Activated T-helper 1 cell treated with anti-CD3 and anti-CD28 coated beads, Interleukin-2, amount 50 U/mL, for 16 hours (primary cell): ENCODE data around the gene ESCO1.
"Not testable (repeated sequence)": the region's sequence is repeated elsewhere in the genome, so short reads cannot be mapped to it uniquely, and the experiment has no call there.

Experiments used
- DNase-seq, 2 donors: peaks; one replicate each; pipeline ENCODE4 v3.0.0-alpha.2; 2020; ENCODE audit warnings: low read depth in 1 of 2, low spot score in 1 of 2

ESCO1 gene

DNA sequence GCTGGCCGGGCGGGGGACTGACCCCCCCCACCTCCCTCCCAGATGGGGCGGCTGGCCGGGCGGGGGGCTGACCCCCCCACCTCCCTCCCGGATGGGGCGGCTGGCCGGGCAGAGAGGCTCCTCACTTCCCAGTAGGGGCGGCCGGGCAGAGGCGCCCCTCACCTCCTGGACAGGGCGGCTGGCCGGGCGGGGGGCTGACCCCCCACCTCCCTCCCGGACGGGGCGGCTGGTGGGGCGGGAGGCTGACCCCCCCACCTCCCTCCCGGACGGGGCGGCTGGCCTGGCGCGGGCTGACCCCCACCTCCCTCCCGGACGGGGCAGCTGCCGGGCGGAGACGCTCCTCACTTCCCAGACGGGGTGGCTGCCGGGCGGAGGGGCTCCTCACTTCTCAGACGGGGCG lies 8.1 kb downstream of the ESCO1 start:
- not testable (repeated sequence) for DNase-seq

GRCh38 chr18:21584391-21584790 lies 16.1 kb downstream of the ESCO1 start:
- no peak for DNase-seq

- no peak for DNase-seq
Measured at GRCh38 chr18:21575656-21576055, 24.8 kb downstream of the ESCO1 start.

GRCh38 chr18:21571772-21572171 lies 28.7 kb downstream of the ESCO1 start:
- DNase-seq, result no peak

DNA sequence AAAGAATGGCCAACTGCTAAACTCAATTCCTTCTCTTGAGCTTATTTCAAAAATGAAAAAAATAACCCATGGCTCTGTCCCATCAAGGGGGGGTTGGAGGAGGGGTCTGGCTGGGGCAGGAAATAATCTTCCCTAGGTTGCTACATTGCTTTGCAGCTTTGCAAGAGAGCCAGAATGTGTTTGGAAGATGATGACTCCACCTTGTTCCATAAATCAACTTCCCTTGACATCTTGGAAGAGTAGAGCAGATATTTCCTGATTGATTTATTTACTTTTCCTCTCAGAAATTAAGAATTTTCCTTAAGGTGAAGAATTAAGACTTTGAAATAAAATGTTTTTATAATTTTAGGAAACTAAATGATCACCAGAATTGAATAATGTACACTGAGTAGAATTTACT lies 41.3 kb downstream of the ESCO1 start:
- DNase-seq, result no peak

DNA sequence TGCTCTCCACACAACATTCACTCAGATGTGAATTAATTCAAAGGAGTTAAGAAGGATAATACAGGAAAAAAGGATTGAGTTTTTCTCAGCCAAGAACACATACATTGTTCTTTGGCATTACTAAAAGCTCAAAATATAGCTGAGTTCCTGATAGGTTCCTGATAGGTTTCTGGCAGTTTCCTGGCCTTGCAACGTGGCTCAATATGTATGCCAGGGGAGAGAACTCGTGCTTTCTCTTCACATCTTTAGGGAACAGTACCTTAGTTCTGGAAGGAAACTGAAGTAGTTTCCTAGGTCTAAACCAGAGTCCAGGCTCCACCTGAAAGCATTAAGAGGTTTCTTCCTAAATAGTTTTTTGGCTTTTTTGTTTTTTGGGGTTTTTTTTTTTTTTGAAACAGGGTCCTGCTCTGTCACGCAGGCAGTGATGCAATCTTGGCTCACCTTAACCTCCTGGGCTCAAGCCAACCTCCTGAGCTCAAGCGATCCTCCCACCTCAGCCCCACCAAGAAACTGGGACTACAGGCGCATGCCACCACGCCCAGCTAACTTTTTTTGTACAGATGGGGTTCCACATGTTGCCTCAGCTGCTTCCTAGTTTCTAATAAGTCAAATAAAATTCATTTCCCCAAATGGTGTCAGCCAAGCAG lies 42.8 kb downstream of the ESCO1 start:
- no peak for DNase-seq

DNA sequence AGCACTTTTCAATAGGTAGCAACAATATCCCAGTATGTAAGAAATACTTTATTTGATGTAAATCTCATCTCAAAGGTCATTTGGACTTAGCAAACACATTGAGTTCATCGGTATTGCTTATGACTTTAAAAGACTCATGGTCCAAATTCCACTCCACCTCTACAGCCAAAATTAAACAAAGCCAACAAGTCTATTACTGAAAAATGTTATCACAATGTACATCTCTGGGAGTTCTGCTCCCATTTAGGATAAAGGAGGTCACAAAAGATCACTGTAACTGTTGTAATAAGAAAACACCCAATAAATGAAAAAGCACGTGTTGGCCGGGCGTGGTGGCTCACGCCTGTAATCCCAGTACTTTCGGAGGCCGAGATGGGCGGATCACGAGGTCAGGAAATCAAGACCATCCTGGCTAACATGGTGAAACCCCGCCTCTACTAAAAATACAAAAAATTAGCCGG lies 50.0 kb downstream of the ESCO1 start:
- no peak for DNase-seq

DNA sequence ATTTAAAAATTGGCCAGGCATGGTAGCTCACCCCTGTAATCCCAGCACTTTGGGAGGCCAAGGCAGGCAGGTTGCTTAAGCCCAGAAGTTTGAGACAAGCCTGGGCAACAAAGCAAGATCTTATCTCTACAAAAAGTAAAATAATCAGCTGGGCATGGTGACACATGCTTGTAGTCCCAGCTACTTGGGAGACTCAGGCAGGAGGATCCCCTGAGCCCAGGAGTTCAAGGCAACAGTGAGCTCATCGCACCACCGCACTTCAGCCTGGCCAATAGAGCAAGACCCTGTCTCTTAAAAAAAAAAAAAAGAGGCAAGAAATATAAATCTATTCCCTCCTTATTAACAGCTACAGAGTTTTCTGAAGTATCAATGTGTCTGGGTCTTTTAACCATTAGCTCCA lies 51.9 kb downstream of the ESCO1 start:
- DNase-seq, result no peak

GRCh38 chr18:21546423-21546822 lies 54.1 kb downstream of the ESCO1 start:
- no peak for DNase-seq

GRCh38 chr18:21538230-21538629 lies 62.3 kb downstream of the ESCO1 start:
- no peak for DNase-seq

GRCh38 chr18:21534327-21534726 lies 66.2 kb downstream of the ESCO1 start:
- no peak for DNase-seq

DNA sequence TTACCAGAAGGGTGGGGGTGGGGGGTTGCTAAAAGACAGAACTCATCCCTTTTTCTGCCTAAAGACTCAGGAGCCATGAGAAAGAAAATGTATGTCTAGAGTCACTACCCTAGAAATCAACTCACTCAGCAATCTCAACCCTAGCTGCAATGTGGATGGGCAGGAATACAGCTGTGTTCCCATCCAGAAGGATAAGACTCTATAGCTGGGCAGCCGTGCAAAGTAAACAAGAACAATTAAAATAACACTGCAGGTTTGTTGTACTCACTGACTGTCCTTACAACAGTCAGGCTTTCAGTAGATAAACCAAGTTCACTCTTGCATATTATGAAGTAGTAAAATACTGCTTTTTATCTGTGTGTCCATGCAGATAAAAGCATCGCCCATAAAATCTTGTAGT lies 74.0 kb downstream of the ESCO1 start:
- no peak for DNase-seq

DNA sequence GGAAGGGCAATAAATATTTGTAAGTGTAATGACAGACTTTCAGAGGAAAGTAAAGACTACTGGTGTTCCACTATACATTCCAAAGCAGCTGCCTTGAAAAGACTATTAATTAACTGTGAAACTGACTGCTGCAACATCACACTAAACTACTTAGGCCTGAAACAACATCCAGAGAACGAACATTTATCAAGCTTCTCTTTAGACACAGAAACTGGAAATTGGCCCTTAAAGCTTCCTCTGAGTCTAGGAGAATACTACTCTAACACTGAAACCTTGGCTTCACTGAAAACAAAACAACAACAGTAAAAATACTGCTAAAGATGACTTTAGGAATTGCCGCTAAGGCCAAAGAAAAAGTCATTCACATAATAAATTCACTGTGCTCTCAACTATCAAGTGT lies 74.6 kb downstream of the ESCO1 start:
- DNase-seq, result no peak

DNA sequence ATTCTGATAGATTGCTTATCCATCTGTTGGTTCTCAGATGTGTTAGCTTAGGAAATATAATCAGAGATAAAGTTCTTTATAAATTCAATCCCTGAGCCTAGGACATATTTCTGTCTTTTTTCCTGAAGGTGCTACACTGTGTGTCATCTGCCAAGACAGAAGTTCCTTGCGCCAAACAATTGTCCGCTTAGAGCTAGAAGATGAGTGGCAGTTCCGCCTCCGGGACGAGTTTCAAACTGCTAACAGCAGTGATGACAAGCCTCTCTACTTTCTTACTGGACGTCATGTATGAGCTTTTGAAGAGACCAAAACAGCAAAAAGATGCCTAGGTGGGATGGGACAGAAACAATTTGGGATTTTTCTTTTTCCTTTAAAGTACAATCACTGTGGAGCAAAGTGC lies 78.0 kb downstream of the ESCO1 start:
- DNase-seq, result no peak

DNA sequence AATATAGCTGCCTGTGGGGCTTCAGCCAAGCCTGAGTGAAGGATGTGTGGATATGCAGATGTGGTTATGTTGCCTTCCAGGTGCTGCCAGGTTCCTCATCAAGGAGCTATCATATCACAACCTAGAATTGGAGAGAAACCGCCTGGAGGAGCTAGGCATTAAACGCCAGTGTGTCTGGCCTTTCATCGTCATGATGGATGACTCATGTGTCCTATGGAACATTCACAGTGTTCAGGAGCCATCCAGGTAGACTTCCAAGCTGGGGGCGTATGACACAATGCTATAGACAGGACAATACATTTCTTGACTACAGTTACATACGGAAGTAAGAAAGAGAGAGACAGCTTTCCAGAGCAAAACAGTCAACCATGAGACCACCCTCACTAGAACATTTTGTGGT lies 86.8 kb downstream of the ESCO1 start:
- DNase-seq, result no peak

GRCh38 chr18:21513292-21513691 lies 87.2 kb downstream of the ESCO1 start:
- DNase-seq, result no peak

GRCh38 chr18:21509062-21509461 lies 91.4 kb downstream of the ESCO1 start:
- DNase-seq, result no peak

DNA sequence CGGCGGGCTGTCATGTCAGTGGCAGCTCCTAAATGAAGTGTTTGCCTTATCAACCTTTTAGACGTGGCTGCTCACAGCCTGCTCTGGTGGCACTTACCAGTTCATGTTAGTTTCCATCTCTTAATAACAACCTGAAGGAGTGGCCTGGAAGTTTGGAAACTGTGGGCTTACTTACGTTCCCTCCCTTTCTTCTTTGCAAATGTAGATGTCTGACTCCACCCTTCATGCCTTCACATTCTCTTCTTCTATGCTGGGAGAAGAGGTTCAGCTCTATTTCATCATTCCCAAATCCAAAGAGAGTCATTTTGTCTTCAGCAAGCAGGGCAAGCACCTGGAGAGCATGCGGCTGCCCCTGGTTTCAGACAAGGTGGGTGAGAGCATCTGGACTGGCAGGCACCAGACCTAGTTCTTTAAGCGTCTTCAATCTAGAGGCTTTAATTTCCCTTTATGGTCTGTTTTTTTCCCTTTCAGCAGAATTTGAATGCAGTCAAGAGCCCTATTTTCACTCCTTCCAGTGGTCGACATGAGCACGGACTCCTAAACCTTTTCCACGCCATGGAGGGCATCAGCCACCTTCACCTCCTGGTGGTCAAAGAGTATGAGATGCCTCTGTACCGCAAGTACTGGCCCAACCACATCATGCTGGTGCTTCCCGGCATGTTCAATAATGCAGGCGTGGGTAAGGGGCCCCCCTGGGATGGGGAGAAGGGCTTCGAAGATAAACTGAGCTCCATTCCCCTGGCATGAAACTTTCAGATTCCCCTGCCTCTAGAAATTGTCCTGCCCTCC lies 92.4 kb downstream of the ESCO1 start:
- no peak for DNase-seq

- no peak for DNase-seq
Measured at GRCh38 chr18:21502661-21503060, 97.8 kb downstream of the ESCO1 start.

GRCh38 chr18:21499997-21500396 lies 100.5 kb downstream of the ESCO1 start:
- no peak for DNase-seq

- DNase-seq, result no peak
Measured at GRCh38 chr18:21496277-21496835, 104.1 kb downstream of the ESCO1 start.

DNA sequence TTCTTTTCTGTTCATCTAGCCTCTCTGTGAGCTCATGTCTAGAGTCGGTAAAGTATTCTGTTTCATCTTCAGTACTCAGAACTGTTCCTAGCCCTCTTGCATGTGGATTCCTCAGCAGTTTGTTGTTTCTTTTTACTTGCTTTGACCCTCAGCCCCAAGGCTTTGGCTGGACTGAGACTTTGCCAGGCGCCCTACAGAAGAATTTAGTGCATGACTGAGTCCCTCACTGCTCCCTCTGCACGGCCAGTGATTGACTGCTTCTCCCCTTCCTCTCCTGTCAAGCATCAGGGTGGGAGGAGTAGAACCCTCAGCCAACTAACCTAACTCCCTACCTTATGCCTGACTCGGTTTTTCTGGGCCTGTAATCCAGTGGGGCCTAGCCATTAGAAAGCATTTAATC lies 109.8 kb downstream of the ESCO1 start:
- no peak for DNase-seq
